ENCODE data around the gene ZC3H18.
"Not testable (repeated sequence)": the region's sequence is repeated elsewhere in the genome, so short reads cannot be mapped to it uniquely, and the experiment has no call there.

Gene ZC3H18

DNA sequence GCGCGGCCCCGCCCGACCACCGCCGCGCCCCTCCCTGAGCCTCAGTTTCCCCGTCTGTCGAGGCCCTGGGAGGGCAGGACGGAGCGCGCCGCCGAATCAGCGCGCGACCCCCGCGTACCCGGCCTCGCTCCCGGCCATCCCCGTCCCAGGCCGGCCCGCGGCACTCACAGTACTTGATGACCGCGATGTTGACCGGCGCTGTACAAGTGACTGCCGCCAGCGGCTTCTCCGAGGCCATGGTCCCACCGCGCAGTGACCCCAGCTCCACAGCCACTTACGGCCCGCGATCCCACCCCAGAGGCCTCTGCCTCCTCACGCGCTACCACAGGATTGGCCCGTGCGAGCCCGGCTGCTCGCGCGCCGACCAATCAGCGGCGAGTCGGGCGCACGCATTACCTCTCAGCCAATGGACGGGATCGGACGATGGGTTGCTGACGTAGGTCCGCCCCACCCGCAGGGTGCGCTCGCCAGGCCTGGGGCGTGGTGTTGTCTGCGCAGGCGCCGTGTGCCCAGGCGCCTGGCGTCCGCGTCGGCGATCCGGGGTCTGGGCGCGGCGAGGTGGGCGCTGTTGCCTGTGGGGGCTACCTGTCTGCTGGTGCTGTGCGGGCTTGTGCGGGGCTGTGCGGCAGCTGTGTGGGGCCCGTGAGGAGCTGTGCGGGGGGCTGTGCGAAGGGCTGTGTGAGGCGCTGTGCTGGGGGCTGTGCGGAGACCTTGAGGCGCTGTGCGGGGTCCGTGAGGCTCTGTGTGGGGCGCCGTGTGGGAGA lies 92.8 kb downstream of the ZC3H18 start, which contains the start of gene MVD:
TSS of gene MVD (minus strand) at position 249 of the 764 bp plus-strand sequence. CDS start at position 238, 11 bp downstream.
- Histone ChIP-seq H3K9me3 (ENCODE audit: control insufficient read depth, low read length) (no peaks in the 10 kb centered on the region), H3K27me3 (replicated peaks; ENCODE audit: control insufficient read depth, insufficient read depth, low read length, poor library complexity, severe bottlenecking) (no peaks in the 10 kb centered on the region), H3K27ac (ENCODE audit: insufficient read depth, low read length, poor library complexity, severe bottlenecking) (peak within 1 kb of the TSS; percentile 83), H3K4me1 (ENCODE audit: control insufficient read depth, insufficient read depth, low read length, poor library complexity, severe bottlenecking) (peaks cover 14% of the 10 kb centered on the region), H3K36me3 (ENCODE audit: control insufficient read depth, insufficient read depth, low read length) (no peaks in the 10 kb centered on the region), H3K4me3 (ENCODE audit: insufficient read depth, low read depth, low read length, poor library complexity, severe bottlenecking) (peak within 1 kb of the TSS; percentile 97)
- DNase-seq = peak; percentile 93 to 96 (median 93)

DNA sequence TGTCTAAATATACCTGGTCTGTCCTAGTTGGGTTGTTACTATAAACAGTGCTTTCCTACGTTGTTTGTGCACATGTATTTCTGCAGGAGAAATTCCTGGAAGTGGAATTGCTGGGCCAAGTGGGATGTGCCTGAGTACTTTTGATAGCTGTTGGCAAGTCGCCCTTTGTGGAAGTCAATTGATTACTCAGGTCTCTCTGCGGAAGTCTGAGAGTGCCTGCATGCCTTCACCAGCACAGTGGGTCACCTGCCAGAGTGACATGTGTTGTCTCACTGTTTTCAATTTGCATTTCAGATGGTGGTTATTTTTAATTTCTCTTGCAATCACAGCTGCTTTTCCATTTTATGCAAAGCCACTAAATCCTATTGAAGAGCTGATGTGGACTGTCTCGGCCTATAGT lies 94.9 kb downstream of the ZC3H18 start:
- H3K4me1 ChIP-seq (ENCODE audit: control insufficient read depth, insufficient read depth, low read length, poor library complexity, severe bottlenecking) = peaks cover 14% of the 10 kb centered on the region
- no peaks in the 10 kb centered on the region for H3K9me3 ChIP-seq (ENCODE audit: control insufficient read depth, low read length)
- no peaks in the 10 kb centered on the region for H3K27me3 ChIP-seq (replicated peaks; ENCODE audit: control insufficient read depth, insufficient read depth, low read length, poor library complexity, severe bottlenecking)
- no peak overlapping the region for H3K27ac ChIP-seq (ENCODE audit: insufficient read depth, low read length, poor library complexity, severe bottlenecking)
- no peaks in the 10 kb centered on the region for H3K36me3 ChIP-seq (ENCODE audit: control insufficient read depth, insufficient read depth, low read length)
- DNase-seq = no peak
- no peak overlapping the region for H3K4me3 ChIP-seq (ENCODE audit: insufficient read depth, low read depth, low read length, poor library complexity, severe bottlenecking)

DNA sequence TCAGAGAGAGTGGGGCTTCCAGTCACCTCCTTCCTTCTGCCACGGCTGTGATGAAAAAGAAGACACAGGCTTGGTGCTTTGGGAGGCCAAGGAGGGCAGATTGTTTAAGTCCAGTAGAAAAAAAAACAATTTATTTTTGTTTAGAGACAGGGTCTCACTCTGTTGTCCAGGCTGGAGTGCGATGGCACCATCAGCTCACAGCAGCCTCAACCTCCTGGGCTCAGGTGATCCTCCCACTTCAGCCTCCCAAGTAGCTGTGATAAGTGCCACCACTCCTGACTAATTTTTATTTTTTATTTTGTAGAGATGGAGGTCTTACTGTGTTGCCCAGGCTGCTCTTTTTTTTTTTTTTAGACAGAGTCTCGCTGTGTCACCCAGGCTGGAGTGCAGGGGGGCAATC lies 95.4 kb downstream of the ZC3H18 start:
- Histone ChIP-seq H3K27ac (ENCODE audit: insufficient read depth, low read length, poor library complexity, severe bottlenecking) (no peak overlapping the region), H3K27me3 (replicated peaks; ENCODE audit: control insufficient read depth, insufficient read depth, low read length, poor library complexity, severe bottlenecking) (no peaks in the 10 kb centered on the region), H3K4me3 (ENCODE audit: insufficient read depth, low read depth, low read length, poor library complexity, severe bottlenecking) (no peak overlapping the region), H3K4me1 (ENCODE audit: control insufficient read depth, insufficient read depth, low read length, poor library complexity, severe bottlenecking) (peaks cover 14% of the 10 kb centered on the region), H3K36me3 (ENCODE audit: control insufficient read depth, insufficient read depth, low read length) (no peaks in the 10 kb centered on the region), H3K9me3 (ENCODE audit: control insufficient read depth, low read length) (no peaks in the 10 kb centered on the region)
- DNase-seq = no peak

DNA sequence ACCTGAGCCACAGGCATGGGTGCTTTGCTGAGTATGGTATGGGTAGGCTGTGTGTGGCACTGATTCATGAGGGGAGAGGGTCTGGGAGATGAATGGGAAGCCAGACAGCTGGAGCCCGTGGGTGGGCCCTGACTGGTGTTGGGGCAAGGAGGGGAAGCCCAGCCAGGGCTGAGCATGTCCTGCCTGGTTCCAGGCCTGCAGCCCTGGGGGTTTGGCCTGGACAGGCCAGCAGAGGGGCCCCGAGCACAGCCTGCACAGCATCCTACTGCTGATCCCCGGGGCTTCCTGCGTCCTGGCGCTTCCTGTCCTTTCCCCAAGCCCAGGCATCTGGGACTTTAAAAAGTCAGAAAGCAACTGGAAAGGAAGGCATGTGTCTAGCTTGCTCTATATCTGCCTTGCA lies 97.3 kb downstream of the ZC3H18 start:
- peaks cover 6% of the 10 kb centered on the region for H3K4me1 ChIP-seq (ENCODE audit: control insufficient read depth, insufficient read depth, low read length, poor library complexity, severe bottlenecking)
- no peak overlapping the region for H3K27ac ChIP-seq (ENCODE audit: insufficient read depth, low read length, poor library complexity, severe bottlenecking)
- H3K9me3 ChIP-seq (ENCODE audit: control insufficient read depth, low read length) = no peaks in the 10 kb centered on the region
- H3K36me3 ChIP-seq (ENCODE audit: control insufficient read depth, insufficient read depth, low read length) = no peaks in the 10 kb centered on the region
- no peak overlapping the region for H3K4me3 ChIP-seq (ENCODE audit: insufficient read depth, low read depth, low read length, poor library complexity, severe bottlenecking)
- no peak for DNase-seq
- H3K27me3 ChIP-seq (replicated peaks; ENCODE audit: control insufficient read depth, insufficient read depth, low read length, poor library complexity, severe bottlenecking) = no peaks in the 10 kb centered on the region

DNA sequence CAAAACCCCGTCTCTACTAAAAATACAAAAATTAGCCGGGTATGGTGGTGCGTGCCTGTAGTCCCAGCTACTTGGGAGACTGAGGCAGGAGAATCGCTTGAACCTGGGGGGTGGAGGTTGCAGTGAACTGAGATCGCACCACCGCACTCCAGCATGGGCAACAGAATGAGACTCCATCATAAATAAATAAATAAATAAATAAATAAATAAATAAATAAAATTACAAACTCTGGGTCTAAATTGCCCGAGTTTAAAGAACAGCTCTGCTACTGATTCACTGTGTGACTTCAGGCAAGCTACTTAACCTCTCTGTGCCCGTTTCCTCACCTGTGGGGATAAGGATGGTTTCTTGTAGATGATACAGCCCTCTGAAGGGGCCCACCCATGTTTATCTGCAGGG lies 99.3 kb downstream of the ZC3H18 start:
- H3K36me3 ChIP-seq (ENCODE audit: control insufficient read depth, insufficient read depth, low read length); DNase-seq; H3K4me1 ChIP-seq (ENCODE audit: control insufficient read depth, insufficient read depth, low read length, poor library complexity, severe bottlenecking); H3K4me3 ChIP-seq (ENCODE audit: insufficient read depth, low read depth, low read length, poor library complexity, severe bottlenecking); H3K27me3 ChIP-seq (replicated peaks; ENCODE audit: control insufficient read depth, insufficient read depth, low read length, poor library complexity, severe bottlenecking); H3K27ac ChIP-seq (ENCODE audit: insufficient read depth, low read length, poor library complexity, severe bottlenecking); H3K9me3 ChIP-seq (ENCODE audit: control insufficient read depth, low read length): not testable (repeated sequence)

DNA sequence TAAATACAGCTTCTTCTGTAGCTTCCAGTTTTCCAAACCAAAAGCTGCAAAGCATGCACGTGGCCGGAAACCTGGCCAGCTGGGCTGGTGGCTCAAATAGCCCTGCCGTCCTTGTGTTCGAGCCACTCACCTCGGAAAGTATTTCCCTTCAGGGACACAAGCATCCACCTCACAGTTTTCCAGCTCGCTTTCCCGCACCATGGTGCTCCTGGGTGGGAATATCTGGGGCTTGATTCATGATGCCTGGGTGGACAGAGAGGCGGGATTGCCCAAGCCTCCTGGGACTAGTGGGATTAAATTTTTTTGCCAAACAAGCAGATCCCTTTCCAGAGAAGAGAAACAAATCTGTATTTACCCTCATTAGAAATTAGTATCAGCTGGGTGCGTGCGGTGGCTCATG lies 99.8 kb downstream of the ZC3H18 start:
- Histone ChIP-seq H3K27ac (ENCODE audit: insufficient read depth, low read length, poor library complexity, severe bottlenecking) (no peak overlapping the region), H3K4me1 (ENCODE audit: control insufficient read depth, insufficient read depth, low read length, poor library complexity, severe bottlenecking) (no peaks in the 10 kb centered on the region), H3K9me3 (ENCODE audit: control insufficient read depth, low read length) (no peaks in the 10 kb centered on the region), H3K36me3 (ENCODE audit: control insufficient read depth, insufficient read depth, low read length) (no peaks in the 10 kb centered on the region), H3K4me3 (ENCODE audit: insufficient read depth, low read depth, low read length, poor library complexity, severe bottlenecking) (no peak overlapping the region), H3K27me3 (replicated peaks; ENCODE audit: control insufficient read depth, insufficient read depth, low read length, poor library complexity, severe bottlenecking) (no peaks in the 10 kb centered on the region)
- no peak for DNase-seq

DNA sequence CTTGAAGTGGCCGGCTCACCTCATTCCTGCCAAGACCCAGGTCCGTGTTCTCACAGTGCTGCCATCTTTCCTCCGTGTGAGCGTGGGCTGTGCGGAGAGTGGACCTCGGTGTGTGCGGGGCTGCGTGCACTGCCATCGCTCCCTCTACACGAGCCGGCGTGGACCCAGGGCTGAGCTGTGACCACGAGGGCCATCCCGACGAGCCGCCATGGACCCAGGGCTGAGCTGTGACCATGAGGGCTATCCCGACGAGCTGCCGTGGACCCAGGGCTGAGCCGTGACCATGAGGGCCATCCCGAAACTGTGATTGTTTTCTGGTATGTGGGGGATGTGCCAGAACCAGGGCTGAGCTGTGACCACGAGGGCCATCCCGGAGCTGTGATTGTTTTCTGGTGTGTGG lies 101.6 kb downstream of the ZC3H18 start:
- no peak for DNase-seq
- Histone ChIP-seq H3K36me3 (ENCODE audit: control insufficient read depth, insufficient read depth, low read length) (peaks cover 7% of the 10 kb centered on the region), H3K4me3 (ENCODE audit: insufficient read depth, low read depth, low read length, poor library complexity, severe bottlenecking) (no peak overlapping the region), H3K27ac (ENCODE audit: insufficient read depth, low read length, poor library complexity, severe bottlenecking) (no peak overlapping the region), H3K9me3 (ENCODE audit: control insufficient read depth, low read length) (no peaks in the 10 kb centered on the region), H3K27me3 (replicated peaks; ENCODE audit: control insufficient read depth, insufficient read depth, low read length, poor library complexity, severe bottlenecking) (no peaks in the 10 kb centered on the region), H3K4me1 (ENCODE audit: control insufficient read depth, insufficient read depth, low read length, poor library complexity, severe bottlenecking) (no peaks in the 10 kb centered on the region)

DNA sequence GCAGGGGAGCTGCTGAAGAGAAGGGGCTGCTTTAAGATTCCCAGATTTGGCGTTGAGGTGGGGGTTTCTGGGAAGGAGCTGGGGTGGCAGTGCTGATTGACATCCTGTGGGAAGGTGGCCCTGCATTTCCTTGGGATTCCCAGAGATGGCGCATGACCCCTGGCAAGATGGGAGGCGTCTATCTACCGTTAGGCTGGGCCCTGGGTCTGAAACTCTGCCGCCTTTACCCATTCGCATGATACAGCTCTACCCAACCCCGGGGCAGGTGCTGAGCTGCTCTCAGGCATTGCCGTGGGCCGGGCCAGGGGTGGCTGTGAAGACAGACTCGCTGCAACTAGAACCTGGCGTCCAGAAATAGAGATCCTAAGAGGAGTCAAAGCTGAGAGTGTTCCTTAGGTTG lies 102.6 kb downstream of the ZC3H18 start:
- H3K27ac ChIP-seq (ENCODE audit: insufficient read depth, low read length, poor library complexity, severe bottlenecking) = no peak overlapping the region
- DNase-seq = no peak
- no peaks in the 10 kb centered on the region for H3K9me3 ChIP-seq (ENCODE audit: control insufficient read depth, low read length)
- H3K4me1 ChIP-seq (ENCODE audit: control insufficient read depth, insufficient read depth, low read length, poor library complexity, severe bottlenecking) = no peaks in the 10 kb centered on the region
- H3K36me3 ChIP-seq (ENCODE audit: control insufficient read depth, insufficient read depth, low read length) = peaks cover 16% of the 10 kb centered on the region
- H3K4me3 ChIP-seq (ENCODE audit: insufficient read depth, low read depth, low read length, poor library complexity, severe bottlenecking) = no peak overlapping the region
- H3K27me3 ChIP-seq (replicated peaks; ENCODE audit: control insufficient read depth, insufficient read depth, low read length, poor library complexity, severe bottlenecking) = no peaks in the 10 kb centered on the region

DNA sequence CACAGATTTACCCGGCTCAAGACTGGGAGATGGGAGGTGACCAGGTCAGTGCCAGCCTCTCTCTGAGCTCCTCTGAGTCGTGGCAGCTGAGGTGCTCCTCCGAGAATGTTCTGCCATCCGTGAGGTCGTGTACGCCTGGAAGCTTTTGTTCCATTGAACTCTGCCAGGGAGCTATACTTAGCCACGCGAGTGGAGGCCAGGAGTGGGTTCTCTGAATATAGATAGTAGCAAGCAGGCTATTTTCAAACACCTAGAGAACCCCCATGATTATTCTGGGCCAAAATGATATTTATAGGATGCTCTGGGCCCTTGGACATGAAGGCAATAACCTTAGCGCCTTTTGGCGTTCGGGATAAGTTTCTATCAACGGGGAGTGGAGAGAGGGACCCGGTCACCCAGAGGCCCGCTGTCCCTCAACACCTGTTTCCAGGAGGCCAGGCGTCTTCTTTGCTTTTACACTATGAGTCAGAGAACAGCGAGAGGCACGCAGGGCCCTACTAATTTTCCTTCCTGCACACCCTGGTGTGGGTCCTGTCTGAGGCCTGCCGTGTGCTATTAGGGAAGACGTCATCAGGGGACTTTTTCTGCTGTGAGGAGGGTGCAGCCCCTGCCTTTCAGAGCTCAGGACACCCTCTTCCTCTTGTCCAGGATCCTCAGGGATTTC lies 103.6 kb downstream of the ZC3H18 start:
- H3K36me3 ChIP-seq (ENCODE audit: control insufficient read depth, insufficient read depth, low read length) = peaks cover 27% of the 10 kb centered on the region
- no peaks in the 10 kb centered on the region for H3K4me1 ChIP-seq (ENCODE audit: control insufficient read depth, insufficient read depth, low read length, poor library complexity, severe bottlenecking)
- H3K27me3 ChIP-seq (replicated peaks; ENCODE audit: control insufficient read depth, insufficient read depth, low read length, poor library complexity, severe bottlenecking) = no peaks in the 10 kb centered on the region
- H3K4me3 ChIP-seq (ENCODE audit: insufficient read depth, low read depth, low read length, poor library complexity, severe bottlenecking) = no peak overlapping the region
- no peak overlapping the region for H3K27ac ChIP-seq (ENCODE audit: insufficient read depth, low read length, poor library complexity, severe bottlenecking)
- H3K9me3 ChIP-seq (ENCODE audit: control insufficient read depth, low read length) = no peaks in the 10 kb centered on the region
- no peak for DNase-seq

DNA sequence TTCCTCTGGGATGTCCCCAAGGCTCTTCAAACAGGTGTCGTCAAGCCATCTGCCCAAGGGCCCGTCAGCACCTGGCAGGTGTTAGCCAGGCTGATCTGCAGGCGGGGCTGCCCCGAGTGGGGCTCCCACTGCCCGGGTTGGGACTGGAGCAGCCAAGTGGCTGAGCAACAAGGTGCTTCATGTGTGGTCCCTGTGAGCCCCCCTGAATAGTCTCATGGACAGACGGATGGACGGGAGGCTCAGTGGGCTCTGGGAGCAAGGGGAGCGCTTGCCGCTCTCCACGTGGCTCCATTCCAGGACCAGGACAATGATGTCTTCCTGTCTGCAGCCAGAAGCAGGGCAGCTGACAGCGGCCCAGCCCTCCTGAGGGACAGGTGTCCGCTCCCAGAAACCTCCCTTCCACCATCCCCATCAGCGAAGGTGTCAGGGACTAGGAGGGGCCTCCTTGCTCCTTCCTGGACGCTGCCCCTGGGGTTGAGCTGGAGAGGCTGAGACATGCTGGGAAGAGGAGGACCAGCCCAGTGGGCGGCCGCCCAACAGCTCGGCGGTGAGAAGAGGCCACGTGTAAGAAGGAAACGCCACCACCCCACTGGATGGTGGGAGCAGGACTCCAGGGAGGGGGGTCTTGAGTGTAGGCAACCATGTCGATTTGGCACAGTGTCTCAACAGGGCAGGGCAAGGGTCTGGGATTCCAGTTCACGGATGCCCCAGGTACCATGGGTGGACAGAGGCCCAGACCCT lies 106.5 kb downstream of the ZC3H18 start:
- no peak for DNase-seq
- Histone ChIP-seq H3K36me3 (ENCODE audit: control insufficient read depth, insufficient read depth, low read length) (peaks cover 39% of the 10 kb centered on the region), H3K9me3 (ENCODE audit: control insufficient read depth, low read length) (no peaks in the 10 kb centered on the region), H3K4me1 (ENCODE audit: control insufficient read depth, insufficient read depth, low read length, poor library complexity, severe bottlenecking) (peaks cover 12% of the 10 kb centered on the region), H3K4me3 (ENCODE audit: insufficient read depth, low read depth, low read length, poor library complexity, severe bottlenecking) (no peak overlapping the region), H3K27ac (ENCODE audit: insufficient read depth, low read length, poor library complexity, severe bottlenecking) (no peak overlapping the region), H3K27me3 (replicated peaks; ENCODE audit: control insufficient read depth, insufficient read depth, low read length, poor library complexity, severe bottlenecking) (no peaks in the 10 kb centered on the region)

Measured in effector memory CD4-positive, alpha-beta T cell (primary cell).